ENCODE results near the gene SPHK2. TPM values are rescaled to one million over a fixed set of nuclear protein-coding genes. Genes with fewer than 3 reads are reported as not detected.
"Not testable (repeated sequence)": the region's sequence is repeated elsewhere in the genome, so short reads cannot be mapped to it uniquely, and the experiment has no call there.

Gene SPHK2
- total RNA-seq, 2 donors from 2014 or later: 45.1 to 51.0 TPM

DNA sequence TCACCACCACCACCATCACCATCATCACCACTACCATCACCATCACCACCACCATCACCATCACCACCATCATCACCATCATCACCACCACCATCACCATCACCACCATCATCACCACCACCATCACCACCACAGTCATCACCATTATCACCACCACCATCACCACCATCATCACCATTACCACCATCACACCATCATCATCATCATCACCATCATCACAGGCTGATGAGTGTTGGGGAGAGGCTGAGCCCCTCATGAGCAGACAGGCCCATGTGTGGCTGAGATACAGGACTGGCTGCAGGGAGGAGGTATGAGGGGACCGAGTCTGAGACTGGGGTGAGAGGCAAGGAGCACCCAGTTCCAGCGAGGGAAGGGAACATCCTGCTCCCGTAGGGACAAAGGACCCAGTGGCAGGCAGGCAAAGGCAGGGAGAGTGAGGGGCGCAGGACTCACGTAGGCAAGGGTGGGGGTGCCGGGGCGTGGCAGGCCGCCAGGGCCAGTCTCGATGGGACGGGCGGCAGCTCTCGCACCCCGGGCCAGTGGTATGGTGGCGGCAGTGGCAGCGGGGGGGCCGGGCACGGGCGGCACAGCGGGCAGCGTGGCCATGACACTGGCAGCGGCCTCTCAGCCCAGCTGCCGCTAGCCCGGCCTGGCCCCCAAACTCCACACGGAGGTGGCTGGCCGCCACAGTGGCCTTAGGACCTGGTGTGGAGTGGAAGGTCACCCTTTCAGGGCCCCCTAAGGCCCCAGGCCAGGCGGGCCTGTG is 50.8 kb downstream of the SPHK2 start:
- intact Hi-C loops (cut with DNase I, micrococcal nuclease): no loop called here
- DNase-seq: no peak
- ATAC-seq: no peak

DNA sequence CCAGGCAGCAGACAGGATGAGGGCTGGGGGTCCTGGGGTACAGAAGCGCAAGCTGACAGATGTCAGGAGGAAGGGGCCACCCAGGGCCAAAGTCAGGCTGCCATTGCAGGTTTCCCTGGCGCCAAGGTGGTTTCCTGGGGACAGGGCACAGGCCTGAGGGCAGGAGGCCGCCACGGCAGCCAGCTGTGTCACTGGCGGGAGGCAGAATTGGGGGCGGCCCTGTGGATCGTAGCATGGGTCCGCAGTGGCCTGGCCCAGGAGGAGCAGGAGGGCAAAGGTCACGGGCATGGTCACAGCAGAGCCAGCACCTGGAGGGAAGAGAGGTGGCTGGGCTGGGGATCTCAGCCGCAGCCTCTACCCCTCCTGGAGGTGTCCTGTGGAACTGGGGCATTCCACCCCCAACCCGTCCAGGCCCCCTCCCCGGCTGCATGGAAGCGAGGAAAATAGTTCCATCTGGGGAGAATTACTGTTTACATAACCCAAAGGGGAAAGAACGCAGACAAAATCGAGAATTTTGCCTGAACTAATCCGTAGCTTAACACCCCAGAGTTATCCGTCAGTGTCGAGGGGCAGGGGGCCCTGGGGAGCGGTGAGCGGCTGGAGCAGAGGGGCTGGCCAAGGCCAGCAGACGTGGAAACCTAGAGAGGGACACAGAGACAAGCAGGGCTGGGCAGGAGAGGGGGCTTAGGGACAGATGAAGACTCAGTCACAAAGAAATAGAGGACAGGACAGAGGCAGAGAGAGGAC is 51.6 kb downstream of the SPHK2 start:
- ATAC-seq (no peak), DNase-seq (no peak)
- intact Hi-C loops (cut with DNase I, micrococcal nuclease): no loop called here

GRCh38 chr19:48671446-48671995 is 52.2 kb downstream of the SPHK2 start:
- ATAC-seq (no peak), DNase-seq (no peak)
- intact Hi-C loops (cut with DNase I, micrococcal nuclease): no loop called here

- intact Hi-C loops (cut with DNase I, micrococcal nuclease): no loop called here
- DNase-seq (no peak), ATAC-seq (no peak)
These were observed 53.7 kb downstream of the SPHK2 start, which contains the start of gene NTN5 for GRCh38 chr19:48672994-48673393. Gene NTN5, minus strand, starts transcription at chr19:48673017. Its CDS starts 2,031 bp downstream, at chr19:48670986.

- DNase-seq (no peak), ATAC-seq (no peak)
- intact Hi-C loops (cut with DNase I, micrococcal nuclease): no loop called here
These were observed 54.3 kb downstream of the SPHK2 start for GRCh38 chr19:48673436-48674100.

- intact Hi-C loops (cut with DNase I, micrococcal nuclease): no loop called here
- DNase-seq (no peak), ATAC-seq (no peak)
These were observed 55.0 kb downstream of the SPHK2 start for GRCh38 chr19:48674216-48674809.

- DNase-seq (peak; percentile 83), ATAC-seq (peak; percentile 57)
- intact Hi-C loops (cut with DNase I, micrococcal nuclease): no loop called here
These were observed 55.9 kb downstream of the SPHK2 start for GRCh38 chr19:48674921-48675824.

GRCh38 chr19:48676487-48676886 is 57.2 kb downstream of the SPHK2 start:
- DNase-seq (no peak), ATAC-seq (no peak)
- intact Hi-C loops (cut with DNase I, micrococcal nuclease): no loop called here

DNA sequence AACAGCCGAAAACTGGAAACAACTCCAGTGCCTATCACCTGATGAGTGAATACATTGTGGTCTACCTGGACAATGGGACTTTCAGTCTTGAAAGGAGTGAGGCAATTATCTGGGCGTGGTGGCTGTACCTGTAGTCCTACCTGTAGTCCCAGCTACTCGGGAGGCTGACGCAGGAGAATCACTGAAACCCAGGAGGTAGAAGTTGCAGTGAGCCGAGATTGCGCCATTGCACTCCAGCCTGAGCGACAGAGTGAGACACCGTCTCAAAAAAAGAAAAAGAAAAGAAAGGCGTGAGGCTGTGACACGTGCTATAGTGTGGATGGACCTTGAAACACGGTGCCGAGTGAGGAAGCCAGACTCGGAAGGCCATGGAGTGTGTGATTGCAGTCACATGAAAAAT is 57.6 kb downstream of the SPHK2 start:
- intact Hi-C loops (cut with DNase I, micrococcal nuclease): no loop called here
- peak; percentile 70 for ATAC-seq
- DNase-seq: peak; percentile 57 to 71

- ATAC-seq: peak; percentile 86
These were observed 58.9 kb downstream of the SPHK2 start for GRCh38 chr19:48678201-48678600.

DNA sequence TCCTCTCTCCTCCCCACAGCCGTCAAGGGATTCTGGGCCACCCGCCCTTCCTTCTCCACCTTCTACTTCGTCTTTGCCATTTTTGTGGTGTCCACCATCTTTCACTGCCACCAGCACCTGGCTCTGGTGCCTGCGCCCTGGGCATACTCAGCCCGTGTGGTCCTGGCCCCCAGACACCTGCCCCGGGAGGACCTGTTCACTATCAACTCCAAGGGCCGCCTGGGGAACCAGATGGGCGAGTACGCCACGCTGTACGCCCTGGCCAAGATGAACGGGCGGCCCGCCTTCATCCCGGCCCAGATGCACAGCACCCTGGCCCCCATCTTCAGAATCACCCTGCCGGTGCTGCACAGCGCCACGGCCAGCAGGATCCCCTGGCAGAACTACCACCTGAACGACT is 60.7 kb downstream of the SPHK2 start:
- ATAC-seq; intact Hi-C loops (cut with DNase I, micrococcal nuclease); DNase-seq: not testable (repeated sequence)

More at GRCh38 chr19:48678201-48678600, 58.9 kb downstream of the SPHK2 start:
- DNase-seq: peak; percentile 59 to 83
- intact Hi-C loops (cut with DNase I, micrococcal nuclease): no loop called here

Other genes with a start within 250 kb of the SPHK2 start
- gene KDELR1, start 228.0 kb upstream of the SPHK2 start, total RNA-seq: 100 to 1,000 TPM; 226 to 236 TPM
- under 1 TPM; 0.37 to 0.61 TPM for gene GRIN2D, start 225.8 kb upstream of the SPHK2 start, total RNA-seq
- 10 to 100 TPM; 22.3 to 25.1 TPM for gene GRWD1, start 173.5 kb upstream of the SPHK2 start, total RNA-seq
- 1 to 10 TPM in 1 of 2 donors, under 1 TPM in 1; 0.34 to 1.2 TPM for gene KCNJ14, start 163.9 kb upstream of the SPHK2 start, total RNA-seq
- 10 to 100 TPM; 68.3 to 75.6 TPM for gene CYTH2, start 150.1 kb upstream of the SPHK2 start, total RNA-seq
- 1 to 10 TPM in 1 of 2 donors, under 1 TPM in 1; 0.87 to 1.1 TPM for gene LMTK3, start 107.7 kb upstream of the SPHK2 start, total RNA-seq
- under 1 TPM; 0.87 to 0.89 TPM for gene SULT2B1, start 67.3 kb upstream of the SPHK2 start, total RNA-seq
- not detected for gene SPACA4, start 12.8 kb upstream of the SPHK2 start, total RNA-seq
- 100 to 1,000 TPM; 180 to 247 TPM for gene FAM83E, start 4.4 kb upstream of the SPHK2 start, total RNA-seq
- gene RPL18, start 328 bp upstream of the SPHK2 start, total RNA-seq: 1,000 to 10,000 TPM; 1,328 to 1,333 TPM
- gene DBP, start 17.9 kb downstream of the SPHK2 start, total RNA-seq: 10 to 100 TPM in 1 of 2 donors, 1 to 10 TPM in 1; 6.9 to 14.6 TPM
- 1 to 10 TPM; 1.7 to 4.2 TPM for gene CA11, start 26.7 kb downstream of the SPHK2 start, total RNA-seq
- under 1 TPM; 0.49 to 0.53 TPM for gene NTN5, start 53.5 kb downstream of the SPHK2 start, total RNA-seq
- 100 to 1,000 TPM in 1 of 2 donors, 10 to 100 TPM in 1; 74.3 to 147 TPM for gene FUT2, start 76.5 kb downstream of the SPHK2 start, total RNA-seq
- under 1 TPM; 0.64 to 0.67 TPM for gene MAMSTR, start 100.2 kb downstream of the SPHK2 start, total RNA-seq
- gene RASIP1, start 121.1 kb downstream of the SPHK2 start, total RNA-seq: 1 to 10 TPM; 2.7 to 2.8 TPM
- not detected for gene IZUMO1, start 127.4 kb downstream of the SPHK2 start, total RNA-seq
- under 1 TPM; 0.37 to 0.56 TPM for gene FUT1, start 133.1 kb downstream of the SPHK2 start, total RNA-seq
- not detected for gene FGF21, start 136.0 kb downstream of the SPHK2 start, total RNA-seq
- 10 to 100 TPM; 57.5 to 78.0 TPM for gene BCAT2, start 191.5 kb downstream of the SPHK2 start, total RNA-seq
- gene HSD17B14, start 217.0 kb downstream of the SPHK2 start, total RNA-seq: 1 to 10 TPM; 3.3 to 4.6 TPM
- gene PLEKHA4, start 249.1 kb downstream of the SPHK2 start, total RNA-seq: 1 to 10 TPM; 4.3 to 8.6 TPM